CD4-positive, alpha-beta T cell treated with Interleukin-15 for 4 hours (primary cell): Measurements from ENCODE around the gene GLCE.
"Not testable (repeated sequence)": the region's sequence is repeated elsewhere in the genome, so short reads cannot be mapped to it uniquely, and the experiment has no call there.

Experiments
- DNase-seq: peaks from one replicate; pipeline ENCODE4 v3.0.0-alpha.2; 2020; ENCODE audit warnings: low spot score

The GLCE gene

DNA sequence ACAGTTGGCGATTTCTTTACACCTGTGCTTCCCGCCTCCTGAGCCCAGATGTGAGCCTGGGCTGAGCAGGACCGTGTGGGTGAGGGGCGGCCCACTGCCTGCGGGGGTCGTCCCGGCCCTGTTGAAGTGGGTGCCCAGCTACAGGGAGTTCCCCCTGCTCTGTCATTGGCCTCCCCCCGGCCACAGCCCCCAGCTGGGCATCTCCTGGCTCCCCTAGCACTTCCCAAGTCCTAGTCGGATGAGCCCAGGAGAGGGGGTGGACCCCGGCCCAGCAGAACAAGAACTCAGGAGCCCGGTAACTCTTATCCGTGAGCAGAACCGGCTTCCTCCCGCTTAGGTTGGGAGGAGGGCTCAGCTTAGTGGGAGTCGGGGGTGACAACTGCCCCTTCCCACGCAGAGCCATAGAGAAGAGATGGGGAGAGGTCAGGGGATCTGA, 139.0 kb downstream of the GLCE start:
- DNase-seq = no peak

DNA sequence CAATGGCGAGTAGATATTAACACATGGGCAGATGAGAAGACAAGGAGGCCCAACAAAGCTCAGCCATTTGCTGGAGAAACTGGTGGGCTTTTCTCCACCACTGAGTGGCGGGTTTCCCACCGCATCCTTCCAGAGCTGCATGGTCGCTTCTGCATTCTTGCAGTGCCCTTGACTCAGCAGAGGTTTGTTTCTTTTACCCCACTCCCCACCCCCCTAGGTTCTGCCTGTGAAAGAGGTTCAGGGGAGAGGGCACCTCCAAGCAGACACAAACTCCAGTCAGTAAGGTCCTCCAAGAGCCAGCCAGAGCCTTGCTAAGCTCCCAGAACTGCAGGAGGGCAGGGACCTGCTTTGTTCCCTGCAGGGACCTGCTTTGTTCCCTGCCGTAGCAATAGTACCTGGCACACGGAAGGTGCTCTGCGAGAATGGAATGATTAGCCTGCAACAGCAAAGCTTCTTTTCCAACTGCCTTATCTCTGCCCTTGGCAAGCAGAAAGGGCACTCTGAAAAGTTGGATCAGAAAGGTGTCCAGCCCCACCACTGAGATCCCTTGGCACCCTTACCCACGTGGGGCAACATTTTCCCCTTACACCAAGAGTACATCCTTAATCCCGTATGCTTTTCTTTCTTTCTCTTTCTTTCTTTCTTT, 139.6 kb downstream of the GLCE start:
- DNase-seq = no peak

DNA sequence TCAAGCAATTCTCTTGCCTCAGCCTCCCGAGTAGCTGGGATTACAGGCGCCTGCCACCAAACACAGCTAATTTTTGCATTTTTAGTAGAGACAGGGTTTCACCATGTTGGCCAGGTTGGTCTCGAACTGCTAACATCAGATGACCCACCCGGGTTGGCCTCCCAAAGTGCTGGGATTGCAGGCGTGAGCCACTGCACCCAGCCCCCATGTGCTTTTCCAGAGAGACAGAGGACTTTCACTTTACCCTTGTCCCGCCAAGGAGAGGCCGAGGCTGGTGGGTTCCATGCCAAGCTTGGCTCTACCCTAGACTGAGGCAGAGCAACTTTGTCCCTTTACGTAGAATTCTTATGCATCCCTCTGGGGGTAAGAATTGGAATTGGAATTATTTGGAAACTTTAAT, 140.7 kb downstream of the GLCE start:
- not testable (repeated sequence) for DNase-seq

DNA sequence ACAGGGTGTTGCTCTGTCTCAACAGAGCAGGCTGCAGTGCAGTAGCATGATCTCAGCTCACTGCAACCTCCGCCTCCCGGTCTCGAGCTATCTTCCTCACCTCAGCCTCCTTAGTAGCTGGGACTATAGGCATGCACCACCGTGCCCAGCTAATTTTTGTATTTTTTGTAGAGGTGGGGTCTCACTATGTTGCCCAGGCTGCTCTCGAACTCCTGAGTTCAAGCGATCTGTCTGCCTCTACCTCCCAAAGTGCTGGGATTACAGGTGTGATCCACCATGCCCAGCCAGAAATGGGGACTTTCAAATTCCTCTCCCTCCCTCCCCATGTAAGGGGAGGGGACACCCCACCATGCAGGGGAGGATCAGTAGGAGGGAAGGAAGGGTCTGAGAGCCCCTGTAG, 141.7 kb downstream of the GLCE start:
- not testable (repeated sequence) for DNase-seq

DNA sequence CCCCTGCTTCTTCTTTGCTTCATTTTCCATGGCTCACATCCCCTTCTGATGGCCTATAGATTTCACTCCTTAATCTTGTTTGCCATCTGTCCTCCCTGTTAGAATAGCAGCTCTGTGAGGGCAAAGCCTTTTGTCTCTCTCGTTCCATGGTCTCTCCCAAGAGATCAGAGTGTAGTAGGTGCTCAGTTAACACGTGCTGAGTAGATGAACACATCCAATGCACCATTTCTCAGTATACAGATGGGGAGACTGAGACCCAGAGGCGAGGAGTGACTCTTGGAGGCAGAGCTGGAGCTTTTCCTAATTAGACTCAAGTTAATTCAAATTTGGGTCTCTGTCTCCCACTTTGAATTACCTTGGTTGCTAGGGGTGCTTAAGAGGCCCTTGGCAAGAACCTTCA, 142.5 kb downstream of the GLCE start:
- no peak for DNase-seq

DNA sequence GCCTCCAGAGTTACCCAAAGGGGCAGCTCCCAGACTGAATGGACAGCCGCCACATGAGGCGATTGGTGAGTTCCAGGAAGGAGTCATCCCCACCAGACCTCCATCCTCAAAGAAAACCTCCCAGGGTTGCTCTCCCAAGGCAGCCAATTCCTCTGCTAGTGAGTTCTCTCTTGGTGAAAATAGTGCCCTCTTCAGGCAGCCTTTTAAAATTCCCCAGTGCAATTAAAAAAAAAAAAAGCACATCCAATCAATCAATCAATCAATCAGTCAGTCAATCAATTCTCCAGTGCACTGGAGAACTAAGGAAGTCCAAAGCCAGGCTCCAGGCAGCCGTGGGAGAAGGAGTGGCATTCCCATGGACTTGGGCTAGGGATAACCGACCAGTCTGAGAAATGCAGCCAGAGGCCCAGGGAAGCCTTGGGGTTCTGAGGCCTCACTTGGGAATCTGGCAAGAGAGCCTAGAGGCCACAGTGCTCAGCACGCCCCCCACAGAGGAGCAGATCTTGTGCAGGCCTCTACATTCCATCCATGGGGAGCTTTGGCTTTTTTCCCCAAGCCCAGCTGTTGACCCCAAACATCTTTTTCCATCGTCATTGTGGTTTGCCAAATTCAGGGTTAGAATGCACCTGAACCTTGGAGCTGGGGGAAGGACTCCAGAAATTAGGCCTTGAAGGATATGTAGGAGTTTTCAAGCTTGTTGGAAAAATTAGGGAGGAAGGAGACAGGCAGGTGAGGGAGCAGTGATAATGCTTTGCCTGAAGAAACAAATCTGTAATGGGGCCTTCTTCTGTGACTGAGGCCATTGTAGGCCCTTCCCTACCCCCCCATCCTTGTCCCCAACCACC, 143.1 kb downstream of the GLCE start:
- DNase-seq = no peak

DNA sequence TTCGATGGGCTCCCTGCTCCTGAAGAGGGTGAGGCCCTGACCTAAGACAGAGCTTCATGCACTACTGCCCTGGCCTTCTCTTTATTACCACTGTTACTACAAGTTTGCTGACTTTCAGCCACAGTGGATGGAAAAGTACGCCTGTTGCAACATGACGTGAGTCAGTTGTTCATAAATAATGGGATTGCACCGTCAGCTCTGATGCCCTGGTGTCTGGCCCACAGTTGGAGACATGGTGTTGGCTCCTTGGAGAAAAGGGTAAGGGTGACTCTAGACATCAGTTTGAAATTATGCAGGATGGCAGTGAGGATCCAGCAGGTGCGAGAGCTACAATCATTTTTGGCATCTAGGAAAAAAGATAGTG, 143.7 kb downstream of the GLCE start:
- DNase-seq = no peak

DNA sequence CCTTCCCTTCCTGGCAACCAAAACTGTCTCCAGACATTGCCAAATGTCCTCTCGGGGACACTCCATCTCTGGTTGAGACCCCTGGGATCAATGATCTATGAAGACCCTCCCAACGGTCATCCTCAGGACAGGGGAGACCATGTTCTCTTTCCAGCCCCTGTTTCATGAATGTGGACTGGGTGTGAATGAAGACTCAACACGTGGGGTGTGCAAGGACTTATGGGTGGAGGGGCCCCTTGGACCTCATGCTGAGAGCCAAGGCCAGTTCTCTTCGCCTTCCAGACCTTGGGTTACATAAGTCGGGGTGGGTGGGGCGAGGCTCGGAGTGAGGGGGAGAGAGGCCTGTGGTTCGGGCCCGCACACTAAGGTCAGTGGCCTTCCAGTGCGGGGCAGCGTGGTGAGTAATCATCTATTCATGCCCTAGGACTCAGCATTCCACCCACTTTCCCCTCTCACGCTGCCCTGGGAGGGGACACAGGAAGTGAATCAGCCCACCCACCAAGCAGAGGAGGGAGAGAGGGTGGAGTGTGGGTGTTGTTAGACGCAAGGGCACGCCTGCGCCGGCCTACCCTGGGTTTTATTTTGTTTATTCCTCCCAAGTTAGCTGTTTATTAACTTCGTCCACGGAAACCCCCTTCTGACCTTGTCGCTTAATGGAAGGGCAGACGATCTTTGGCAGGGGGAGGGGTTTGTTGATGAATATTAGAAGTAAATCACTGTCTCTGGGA, 144.9 kb downstream of the GLCE start:
- no peak for DNase-seq

DNA sequence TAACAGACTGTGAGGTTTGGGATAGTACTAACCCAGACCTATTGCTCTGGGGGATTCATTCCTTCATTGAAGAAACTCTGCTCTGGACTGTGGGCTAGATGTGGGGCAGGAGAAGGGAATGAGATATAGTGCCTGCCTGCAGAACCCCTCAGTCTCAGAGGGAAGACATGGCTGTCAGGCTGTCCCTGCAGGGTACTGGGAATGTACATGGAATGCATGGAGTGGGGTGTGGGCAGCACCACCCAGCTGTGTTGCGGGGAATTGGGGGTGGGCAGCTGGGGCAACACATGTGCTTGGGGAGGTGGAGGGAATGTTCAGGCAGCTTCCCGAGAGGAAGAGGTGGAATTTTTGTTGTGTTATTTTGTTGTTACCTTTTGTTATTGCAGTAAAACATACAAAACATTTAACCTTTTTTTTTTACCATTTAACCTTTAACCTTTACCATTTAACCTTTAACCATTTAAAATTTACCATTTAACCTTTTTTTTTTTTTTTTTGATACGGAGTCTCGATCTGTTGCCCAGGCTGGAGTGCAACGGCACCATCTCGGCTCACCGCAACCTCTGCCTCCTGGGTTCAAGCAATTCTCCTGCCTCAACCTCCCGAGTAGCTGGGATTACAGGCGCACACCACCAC, 145.6 kb downstream of the GLCE start:
- no peak for DNase-seq

DNA sequence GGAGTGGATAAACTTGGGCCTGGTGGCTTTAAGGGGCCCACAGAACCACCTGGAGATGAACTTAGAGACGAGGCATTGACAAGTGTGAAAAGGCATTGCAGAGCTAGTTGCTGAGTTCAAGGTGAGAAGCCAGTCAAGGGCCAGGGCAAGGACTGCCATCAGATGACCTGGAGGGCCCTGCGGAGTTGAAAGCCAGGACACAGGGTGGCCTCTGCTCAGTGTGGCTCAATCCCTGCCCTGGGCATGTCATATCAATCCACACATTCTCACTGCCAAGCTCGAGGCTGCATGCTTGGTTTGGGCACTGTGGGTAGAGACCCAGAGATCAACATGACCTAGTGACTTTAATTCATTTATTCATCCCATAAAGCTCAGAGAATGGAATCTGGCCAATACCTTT, 147.5 kb downstream of the GLCE start:
- DNase-seq = no peak

DNA sequence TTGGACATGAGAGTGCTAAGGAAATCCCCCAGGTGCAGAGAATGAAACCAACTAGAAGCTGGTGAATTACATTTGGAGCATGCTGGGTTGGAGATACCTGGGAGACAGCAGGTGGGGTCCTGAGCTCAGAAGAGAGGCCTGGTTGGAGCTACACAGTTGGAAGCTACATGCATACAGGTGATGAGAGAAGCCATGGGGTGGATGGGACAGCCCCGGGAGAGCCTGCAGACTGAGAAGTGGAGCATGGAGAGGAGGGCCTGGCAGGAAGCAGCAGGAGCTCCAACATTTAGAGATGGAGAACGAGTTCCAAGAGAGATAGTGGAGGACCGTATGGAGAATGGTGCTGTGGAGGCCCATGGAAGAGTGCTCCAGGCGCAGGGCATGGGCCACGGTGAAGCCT, 148.5 kb downstream of the GLCE start:
- no peak for DNase-seq

DNA sequence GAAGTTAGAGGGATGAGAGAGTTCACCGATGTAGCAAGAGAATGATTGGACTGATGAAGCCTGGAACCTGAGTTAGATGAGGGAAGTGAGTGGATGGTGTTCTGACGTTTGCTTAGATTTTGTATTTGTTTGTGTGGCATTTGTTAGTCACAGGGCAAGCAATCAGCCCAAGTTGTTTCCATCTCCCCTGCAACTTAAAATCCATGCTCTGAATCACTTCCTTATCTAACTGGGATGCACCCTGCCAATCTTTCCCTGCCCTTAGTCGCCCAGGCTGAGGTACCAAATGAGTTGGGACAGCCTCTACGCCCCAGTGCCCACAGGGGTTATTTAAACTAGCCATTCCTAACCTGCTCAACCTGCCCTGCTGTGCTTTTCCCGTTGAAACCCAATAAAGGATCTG, 150.9 kb downstream of the GLCE start:
- no peak for DNase-seq

DNA sequence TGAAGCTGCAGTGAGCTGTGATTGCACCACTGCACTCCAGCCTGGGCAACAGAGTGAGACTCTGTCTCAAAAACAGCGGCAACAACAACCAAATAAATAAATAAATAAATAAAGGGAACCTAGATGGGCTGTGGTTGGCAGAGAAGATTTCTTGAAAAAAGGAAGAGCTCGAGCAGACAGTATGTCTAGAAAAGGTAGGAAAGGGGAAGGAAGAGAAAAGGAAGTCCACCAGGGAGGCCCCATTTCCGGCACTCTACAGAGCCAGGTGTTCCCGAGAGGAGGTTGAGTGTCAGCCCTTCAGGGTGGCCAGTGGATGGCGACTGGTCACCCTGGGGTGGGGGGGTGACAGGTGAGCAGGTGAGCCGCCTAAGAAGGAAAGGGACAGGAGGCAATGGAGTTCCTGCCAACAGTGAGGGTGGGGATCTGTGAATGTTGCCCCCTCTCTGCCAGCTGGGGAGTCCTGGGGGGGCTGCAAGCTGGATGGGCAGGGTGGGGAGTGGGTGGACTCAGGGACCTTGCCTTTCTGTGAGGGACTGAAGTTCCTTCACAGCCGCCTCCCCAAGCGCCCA, 153.1 kb downstream of the GLCE start:
- no peak for DNase-seq

DNA sequence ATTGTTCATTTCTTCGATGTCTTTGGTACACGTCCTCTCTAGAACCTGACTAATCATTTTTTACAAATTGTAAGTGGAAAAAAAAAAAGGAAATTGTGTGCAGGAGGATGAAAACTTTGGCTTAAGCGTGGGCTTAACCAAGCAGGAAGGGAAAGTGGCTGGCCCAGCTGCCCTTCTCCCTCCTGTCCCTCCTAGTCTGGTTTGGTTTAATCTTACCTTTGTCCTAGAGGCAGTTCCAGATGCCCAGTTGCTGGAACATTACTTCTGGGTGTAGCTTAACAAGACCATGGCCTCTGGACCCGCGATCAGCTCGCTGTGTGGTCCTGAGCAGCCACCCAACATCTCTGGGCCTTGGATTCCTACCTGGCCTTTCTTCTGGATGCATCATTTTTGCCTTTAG, 153.7 kb downstream of the GLCE start:
- no peak for DNase-seq

DNA sequence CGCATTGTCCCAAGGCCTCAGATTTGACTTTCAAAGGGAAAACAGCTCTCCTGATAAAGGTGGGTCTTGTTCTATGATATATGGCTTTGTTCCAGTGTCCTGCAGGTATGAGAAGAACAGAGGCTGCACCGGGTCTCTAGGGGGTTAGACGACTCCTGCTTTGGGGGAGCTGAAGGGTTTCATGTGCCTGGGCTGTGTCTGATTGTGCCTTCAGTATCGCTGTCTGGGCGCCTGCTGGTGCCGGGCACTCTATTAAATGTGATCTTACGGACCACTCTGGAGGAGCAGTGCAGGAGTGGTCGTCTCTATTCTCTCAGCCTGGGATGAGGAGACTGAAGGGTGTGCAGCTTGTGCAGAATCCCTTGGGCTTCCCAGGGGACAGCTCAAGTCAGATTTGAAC, 154.3 kb downstream of the GLCE start:
- no peak for DNase-seq

DNA sequence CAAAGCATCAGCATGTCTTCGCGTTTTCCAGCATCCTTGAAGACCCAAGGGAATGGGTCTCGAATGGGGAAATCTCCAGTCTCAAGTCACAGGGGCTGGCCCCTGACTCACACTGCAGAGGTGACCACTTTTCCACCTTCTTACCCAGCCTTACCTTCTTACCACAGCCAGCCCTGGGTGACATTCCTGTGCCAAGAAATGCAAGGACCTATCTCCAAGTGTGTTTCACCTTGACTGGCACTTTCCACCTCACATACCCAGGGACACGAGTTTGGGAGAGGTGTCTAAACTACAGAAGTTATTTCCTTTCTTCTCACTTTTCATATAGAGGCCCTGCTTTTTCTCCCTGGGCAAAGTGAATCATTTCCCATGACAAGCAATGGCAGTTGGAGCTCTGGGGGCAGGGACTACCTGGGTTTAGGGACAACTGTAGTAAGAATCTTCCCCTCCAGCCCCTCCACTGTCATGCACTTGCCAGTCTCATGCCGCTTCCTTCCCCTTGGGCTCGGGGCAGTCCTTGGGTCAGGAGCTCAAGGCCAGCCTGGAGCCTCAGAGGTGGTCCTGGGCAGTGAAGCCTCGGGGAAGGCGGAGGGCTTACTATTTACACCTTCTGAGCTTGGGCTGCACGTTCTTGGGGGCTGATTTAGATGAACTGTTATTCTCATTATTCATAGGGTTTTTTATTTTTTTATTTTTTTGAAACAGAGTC, 155.1 kb downstream of the GLCE start:
- DNase-seq = no peak

DNA sequence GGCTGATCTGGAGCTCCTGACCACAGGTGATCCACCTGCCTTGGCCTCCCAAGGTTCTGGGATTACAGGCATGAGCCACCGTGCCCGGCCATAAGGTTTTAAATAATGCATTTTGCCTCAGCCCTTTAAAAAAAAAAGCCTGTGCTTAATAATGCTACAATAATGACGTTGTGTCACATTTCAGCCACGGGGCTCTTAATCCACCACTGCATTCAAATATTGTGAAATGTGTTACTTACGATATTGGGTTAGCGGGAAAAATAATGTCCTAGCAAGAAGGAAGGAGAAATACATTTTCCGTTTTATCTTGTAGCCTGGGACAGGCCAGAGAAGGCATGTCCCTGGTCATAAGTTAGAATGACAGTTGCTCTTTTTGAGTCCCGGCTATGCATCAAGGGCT, 155.9 kb downstream of the GLCE start:
- no peak for DNase-seq

DNA sequence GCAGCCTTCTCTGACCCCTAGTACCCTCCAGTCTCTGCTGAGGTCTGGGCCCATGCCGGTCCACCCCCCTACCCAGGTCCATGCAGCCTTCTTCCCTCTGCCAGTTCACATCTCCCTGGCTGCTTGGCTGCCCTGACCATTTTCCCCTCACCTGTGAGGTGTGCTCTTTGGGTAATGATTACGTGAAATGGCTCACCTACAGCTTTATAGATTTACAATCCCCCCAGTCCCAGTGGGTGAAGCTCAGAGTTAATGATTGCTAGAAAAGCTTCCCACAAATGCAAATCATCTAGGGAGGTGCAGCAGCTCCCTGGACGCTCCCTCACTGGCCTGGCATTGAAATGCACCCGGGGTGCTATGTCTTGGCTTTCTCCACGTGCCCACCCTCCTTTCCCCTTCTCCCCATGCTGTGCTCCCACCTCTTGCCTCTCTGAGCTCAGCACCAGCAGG, 157.0 kb downstream of the GLCE start:
- DNase-seq = no peak

DNA sequence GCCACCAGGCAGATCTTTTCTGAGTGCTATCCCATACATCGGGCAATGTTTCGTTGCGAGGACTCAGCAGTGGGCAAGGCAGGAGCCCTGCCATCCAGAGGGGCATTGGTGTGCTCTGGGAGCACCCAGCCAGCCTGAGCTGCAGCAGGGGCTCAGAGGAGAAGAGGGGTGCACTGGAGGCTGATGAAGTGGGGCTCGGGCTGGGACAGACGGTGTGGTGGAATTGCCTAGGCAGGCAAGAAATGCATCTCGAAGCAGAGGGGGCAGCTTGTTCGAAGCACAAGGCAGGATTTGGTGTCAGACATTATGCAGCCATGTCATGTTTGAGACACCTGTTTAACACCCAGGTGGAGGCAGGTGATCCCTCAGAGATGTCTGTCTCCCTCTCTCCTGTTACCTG, 157.6 kb downstream of the GLCE start:
- DNase-seq = no peak

DNA sequence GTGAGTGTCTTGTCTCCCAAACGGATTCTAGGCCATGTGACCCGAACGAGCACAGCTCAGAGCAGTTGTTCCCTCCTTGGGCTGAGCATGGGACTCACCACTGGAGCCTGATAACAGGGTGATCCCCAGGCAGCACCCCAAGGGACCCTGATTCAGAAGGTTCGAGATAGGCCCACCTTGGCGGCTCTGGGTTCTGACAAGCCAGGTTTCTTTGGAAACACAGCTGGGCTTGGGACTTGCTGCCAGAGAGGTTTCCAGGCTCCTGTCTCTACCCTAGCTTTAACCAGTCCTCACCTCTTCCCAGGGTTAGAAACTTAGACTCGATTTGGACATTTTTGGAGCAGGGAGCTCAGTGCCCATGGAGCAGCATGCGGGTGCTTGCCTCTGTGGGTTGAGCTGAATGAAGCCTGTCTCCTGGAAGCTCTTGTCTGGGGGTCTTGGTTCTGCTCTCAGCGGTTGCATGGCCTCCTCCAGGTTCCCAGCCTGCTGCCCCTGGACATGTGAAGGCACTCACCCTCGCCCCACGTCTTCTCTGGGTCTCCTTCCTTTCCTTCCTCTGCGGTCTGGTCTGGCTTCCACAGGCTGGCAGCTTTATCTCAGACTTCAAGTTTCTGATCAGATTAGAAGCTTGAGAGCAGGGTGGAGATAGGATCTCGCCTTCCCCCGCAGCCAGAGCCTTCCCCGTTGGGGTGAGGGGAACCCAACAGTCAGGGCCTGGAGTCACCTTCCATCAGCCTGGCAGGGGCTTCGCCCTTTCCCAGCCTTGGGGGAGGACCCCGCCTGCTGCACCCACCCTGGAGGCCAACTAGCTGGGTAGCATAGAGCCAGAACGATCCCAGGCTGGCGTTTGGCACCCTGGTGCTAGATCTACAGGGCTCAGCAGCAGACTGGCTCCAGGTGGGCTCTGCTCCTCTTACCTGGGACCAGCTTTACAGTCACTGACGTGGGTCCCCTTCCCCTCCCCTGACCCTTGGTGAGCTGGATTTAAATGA, 159.2 kb downstream of the GLCE start:
- no peak for DNase-seq
